H9 (cell line): Measurements from ENCODE around the gene MUSK. TPM values are rescaled to one million over a fixed set of nuclear protein-coding genes. Genes with fewer than 3 reads are reported as not detected.

Experiments
- DNase-seq: peaks from one replicate; pipeline ENCODE4 v3.0.0-alpha.2; 2017
- H2AFZ ChIP-seq: one replicate; pipeline ENCODE4 v1.6.1; 2013; ENCODE audit warnings: mild to moderate bottlenecking, low read length, control low read depth, moderate library complexity
- H2AK5ac ChIP-seq: 2 replicates; pipeline ENCODE4 v1.6.1; 2013; ENCODE audit warnings: low read length, control low read depth, mixed read lengths; ENCODE audit not compliant: insufficient read length
- H2BK120ac ChIP-seq: one replicate; pipeline ENCODE4 v1.6.1; 2013; ENCODE audit warnings: low read depth, mild to moderate bottlenecking, low read length, control low read depth, inconsistent platforms; ENCODE audit not compliant: poor library complexity, severe bottlenecking
- H2BK12ac ChIP-seq: 2 replicates; pipeline ENCODE4 v1.6.1; 2013; ENCODE audit warnings: low read length, control low read depth, mixed read lengths, low read depth; ENCODE audit not compliant: insufficient read length
- H2BK15ac ChIP-seq: 2 replicates; pipeline ENCODE4 v1.6.1; 2013; ENCODE audit warnings: low read depth, low read length, control low read depth
- H2BK20ac ChIP-seq: one replicate; pipeline ENCODE4 v1.6.1; 2013; ENCODE audit warnings: low read depth, mild to moderate bottlenecking, low read length, control low read depth, inconsistent platforms; ENCODE audit not compliant: poor library complexity, severe bottlenecking
- H2BK5ac ChIP-seq: 2 replicates; pipeline ENCODE4 v1.6.1; 2013; ENCODE audit warnings: low read length, control low read depth, mixed read lengths; ENCODE audit not compliant: insufficient read length
- H3K14ac ChIP-seq: 2 replicates; pipeline ENCODE4 v1.6.1; 2013; ENCODE audit warnings: low read length, control low read depth; ENCODE audit not compliant: insufficient read depth
- H3K18ac ChIP-seq: 2 replicates; pipeline ENCODE4 v1.6.1; 2013; ENCODE audit warnings: low read depth, mild to moderate bottlenecking, mixed read lengths, low read length, control low read depth; ENCODE audit not compliant: insufficient read length
- H3K23ac ChIP-seq: 2 replicates; pipeline ENCODE4 v1.6.1; 2013; ENCODE audit warnings: low read length, control low read depth, mixed read lengths, low read depth; ENCODE audit not compliant: insufficient read length
- H3K23me2 ChIP-seq: 2 replicates; pipeline ENCODE4 v1.6.1; 2013; ENCODE audit warnings: low read depth, mild to moderate bottlenecking, mixed read lengths, low read length, control low read depth; ENCODE audit not compliant: insufficient read length, poor library complexity, severe bottlenecking
- H3K27ac ChIP-seq: 2 replicates; pipeline ENCODE4 v1.5.1; 2013; ENCODE audit warnings: low read length, control low read depth, mixed read lengths, low read depth; ENCODE audit not compliant: insufficient read length
- H3K27me3 ChIP-seq: 2 replicates; pipeline ENCODE4 v1.6.1; 2013; ENCODE audit warnings: low read length, control low read depth, inconsistent platforms; ENCODE audit not compliant: insufficient read depth
- H3K4ac ChIP-seq: 2 replicates; pipeline ENCODE4 v1.6.1; 2013; ENCODE audit warnings: low read depth, mild to moderate bottlenecking, control low read depth, inconsistent platforms, low read length, moderate library complexity
- H3K4me1 ChIP-seq: 2 replicates; pipeline ENCODE4 v1.6.1; 2013; ENCODE audit warnings: low read length, control low read depth, inconsistent platforms; ENCODE audit not compliant: insufficient read depth
- H3K4me2 ChIP-seq: 2 replicates; pipeline ENCODE4 v1.6.1; 2013; ENCODE audit warnings: low read length, control low read depth, mixed read lengths; ENCODE audit not compliant: insufficient read length, insufficient read depth
- H3K56ac ChIP-seq: 2 replicates; pipeline ENCODE4 v1.6.1; 2013; ENCODE audit warnings: low read depth, mild to moderate bottlenecking, mixed read lengths, low read length, control low read depth; ENCODE audit not compliant: insufficient read length
- H3K79me1 ChIP-seq: 2 replicates; pipeline ENCODE4 v1.6.1; 2013; ENCODE audit warnings: low read depth, mild to moderate bottlenecking, moderate library complexity, low read length, control low read depth, inconsistent platforms; ENCODE audit not compliant: insufficient read depth, poor library complexity, severe bottlenecking
- H3K79me2 ChIP-seq: 2 replicates; pipeline ENCODE4 v1.6.1; 2013; ENCODE audit warnings: low read length, control low read depth, inconsistent platforms; ENCODE audit not compliant: insufficient read depth
- H3K9ac ChIP-seq: 2 replicates; pipeline ENCODE4 v1.6.1; 2013; ENCODE audit warnings: low read length, control low read depth, mixed read lengths; ENCODE audit not compliant: insufficient read length; ENCODE audit errors: extremely low read depth
- H3K9me3 ChIP-seq: one replicate; pipeline ENCODE4 v1.6.1; 2013; ENCODE audit warnings: low read depth, low read length, inconsistent platforms; ENCODE audit not compliant: control insufficient read depth
- H3T11ph ChIP-seq: one replicate; pipeline ENCODE4 v1.6.1; 2013; ENCODE audit warnings: mild to moderate bottlenecking, low read length, control low read depth, inconsistent platforms
- H4K20me1 ChIP-seq: one replicate; pipeline ENCODE4 v1.6.1; 2013; ENCODE audit not compliant: control insufficient read depth, insufficient read length, insufficient read depth
- H4K5ac ChIP-seq: 2 replicates; pipeline ENCODE4 v1.6.1; 2013; ENCODE audit warnings: low read depth, mild to moderate bottlenecking, mixed read lengths, low read length, control low read depth; ENCODE audit not compliant: insufficient read length
- H4K8ac ChIP-seq: replicated peaks from 2 replicates; pipeline ENCODE4 v1.6.1; 2013; ENCODE audit warnings: low read length, control low read depth, mixed read lengths, low read depth; ENCODE audit not compliant: insufficient read length
- H4K91ac ChIP-seq: 2 replicates; pipeline ENCODE4 v1.6.1; 2013; ENCODE audit warnings: low read depth, mild to moderate bottlenecking, moderate library complexity, mixed read lengths, low read length, control low read depth; ENCODE audit not compliant: insufficient read length
- H3K27ac Mint-ChIP-seq, 3 experiments: 2 replicates in 2 of 3; 3 replicates in 1 of 3; pipeline ENCODE4 v1.8.0; 2020 to 2021; ENCODE audit warnings: mixed read lengths in 3 of 3, mild to moderate bottlenecking in 1 of 3, moderate library complexity in 1 of 3
- H3K27me3 Mint-ChIP-seq: 2 replicates; pipeline ENCODE4 v1.8.0; 2021; ENCODE audit warnings: low read depth, mild to moderate bottlenecking, moderate library complexity, mixed read lengths
- H3K36me3 Mint-ChIP-seq, 3 experiments: 2 replicates in 2 of 3; 3 replicates in 1 of 3; pipeline ENCODE4 v1.8.0; 2020 to 2021; ENCODE audit warnings: low read depth in 3 of 3, mixed read lengths in 3 of 3; ENCODE audit not compliant: insufficient read depth in 1 of 3
- H3K4me1 Mint-ChIP-seq, 2 experiments: 2 replicates each; pipeline ENCODE4 v1.8.0; 2020; ENCODE audit warnings: mixed read lengths in 2 of 2
- H3K4me3 Mint-ChIP-seq, 2 experiments: 2 replicates in 1 of 2; 3 replicates in 1 of 2; pipeline ENCODE4 v1.8.0; 2020 to 2021; ENCODE audit warnings: mild to moderate bottlenecking in 2 of 2, mixed read lengths in 2 of 2, moderate library complexity in 1 of 2
- H3K9me3 Mint-ChIP-seq, 2 experiments: 2 replicates in 1 of 2; 3 replicates in 1 of 2; pipeline ENCODE4 v1.8.0; 2020; ENCODE audit warnings: mild to moderate bottlenecking in 2 of 2, mixed read lengths in 2 of 2, moderate library complexity in 1 of 2
- WGBS: extraction: QIAGEN DNeasy Blood & Tissue Kit; methylation state at CpG from one replicate; pipeline ENCODE4 v1.1.7; 2013; ENCODE audit warnings: missing lambda C conversion rate, low lambda C conversion rate, mixed read lengths; ENCODE audit not compliant: insufficient read length; ENCODE audit errors: extremely low coverage; 5-methylcytosine and 5-hydroxymethylcytosine counted together
- total RNA-seq: library from RNA; stranded (reverse); gene quantifications from 2 replicates; pipeline ENCODE4 v1.2.1, GENCODE V29; 2021
- TF ChIP-seq, protein P1 (sequence below): fragments of 200-600 bp; sonication (generic); conservative IDR thresholded peaks from 3 replicates; pipeline ENCODE4 v1.8.0; 2021; ENCODE audit warnings: antibody characterized with exemption, mild to moderate bottlenecking

The MUSK gene
- total RNA-seq, 1 experiment from 2014 or later = not detected

DNA sequence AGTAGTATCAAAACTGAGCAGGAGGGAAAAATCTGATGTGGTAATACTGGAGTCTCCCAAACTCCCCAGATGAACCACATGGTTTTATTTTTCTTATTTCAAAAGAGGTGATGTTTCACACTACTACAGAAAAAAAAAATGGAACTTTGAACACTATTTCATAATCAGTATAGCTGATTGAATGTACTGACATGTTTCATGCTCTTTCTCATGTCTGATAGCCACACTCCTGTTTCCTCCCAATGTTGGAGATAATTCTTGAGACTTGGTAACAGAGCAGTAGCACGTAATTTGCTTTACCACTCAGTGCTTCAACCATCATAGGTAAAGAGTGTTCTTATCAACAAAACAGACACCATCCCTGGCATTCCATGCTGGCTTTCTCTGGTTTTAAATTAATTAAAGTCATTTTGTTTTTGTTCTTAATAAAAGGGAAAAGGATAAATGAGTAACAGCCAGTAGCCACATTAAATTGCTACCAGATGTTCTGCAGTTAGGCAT lies 85.2 kb downstream of the MUSK start:
- Histone ChIP-seq H3K23me2 (no peaks in the 10 kb centered on the region), H3K4me1 (no peaks in the 10 kb centered on the region), H3K56ac (no peak overlapping the region), H3K4ac (no peak overlapping the region), H3K4me2 (no peak overlapping the region), H4K91ac (no peak overlapping the region), H3K27me3 (no peaks in the 10 kb centered on the region), H3K9ac (no peak overlapping the region), H4K5ac (no peak overlapping the region), H2BK15ac (no peak overlapping the region), H3K9me3 (no peaks in the 10 kb centered on the region), H3K27ac (no peak overlapping the region), H3K14ac (no peak overlapping the region), H2AK5ac (no peak overlapping the region), H4K20me1 (no peaks in the 10 kb centered on the region), H3K79me1 (no peaks in the 10 kb centered on the region), H3T11ph (no peak overlapping the region), H4K8ac (no peak overlapping the region), H3K79me2 (no peaks in the 10 kb centered on the region), H2BK20ac (no peak overlapping the region), H2BK12ac (no peak overlapping the region), H2BK5ac (no peak overlapping the region), H3K23ac (no peak overlapping the region), H2AFZ (no peak overlapping the region), H3K18ac (no peak overlapping the region), H2BK120ac (no peak overlapping the region)
- TF ChIP-seq, protein P1, sequence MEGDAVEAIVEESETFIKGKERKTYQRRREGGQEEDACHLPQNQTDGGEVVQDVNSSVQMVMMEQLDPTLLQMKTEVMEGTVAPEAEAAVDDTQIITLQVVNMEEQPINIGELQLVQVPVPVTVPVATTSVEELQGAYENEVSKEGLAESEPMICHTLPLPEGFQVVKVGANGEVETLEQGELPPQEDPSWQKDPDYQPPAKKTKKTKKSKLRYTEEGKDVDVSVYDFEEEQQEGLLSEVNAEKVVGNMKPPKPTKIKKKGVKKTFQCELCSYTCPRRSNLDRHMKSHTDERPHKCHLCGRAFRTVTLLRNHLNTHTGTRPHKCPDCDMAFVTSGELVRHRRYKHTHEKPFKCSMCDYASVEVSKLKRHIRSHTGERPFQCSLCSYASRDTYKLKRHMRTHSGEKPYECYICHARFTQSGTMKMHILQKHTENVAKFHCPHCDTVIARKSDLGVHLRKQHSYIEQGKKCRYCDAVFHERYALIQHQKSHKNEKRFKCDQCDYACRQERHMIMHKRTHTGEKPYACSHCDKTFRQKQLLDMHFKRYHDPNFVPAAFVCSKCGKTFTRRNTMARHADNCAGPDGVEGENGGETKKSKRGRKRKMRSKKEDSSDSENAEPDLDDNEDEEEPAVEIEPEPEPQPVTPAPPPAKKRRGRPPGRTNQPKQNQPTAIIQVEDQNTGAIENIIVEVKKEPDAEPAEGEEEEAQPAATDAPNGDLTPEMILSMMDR = no peak
- Mint-ChIP-seq H3K4me1 (peaks cover 3 to 4% of the 10 kb centered on the region in 2 experiments; a peak in 3 of 4 replicates), H3K9me3 (no peaks in the 10 kb centered on the region), H3K27ac (no peak overlapping the region), H3K36me3 (no peaks in the 10 kb centered on the region), H3K27me3 (no peaks in the 10 kb centered on the region), H3K4me3 (no peak overlapping the region)
- no peak for DNase-seq
- WGBS = no CpG with 5 or more reads among the region's 1 CpG
